GM21390 (cell line): Measurements from ENCODE around the gene AGTRAP.

ENCODE experiments used
- ATAC-seq: cut with Tn5 transposase; IDR thresholded peaks from one replicate; pipeline ENCODE4 v1.9.1; 2021; ENCODE audit not compliant: unreplicated experiment

The AGTRAP gene

GRCh38 chr1:11705596-11705995 is 30.3 kb upstream of the AGTRAP start:
- ATAC-seq: no peak

- no peak for ATAC-seq
Observed at GRCh38 chr1:11706292-11706691, 29.6 kb upstream of the AGTRAP start.

GRCh38 chr1:11707621-11708276 is 28.2 kb upstream of the AGTRAP start:
- no peak for ATAC-seq

DNA sequence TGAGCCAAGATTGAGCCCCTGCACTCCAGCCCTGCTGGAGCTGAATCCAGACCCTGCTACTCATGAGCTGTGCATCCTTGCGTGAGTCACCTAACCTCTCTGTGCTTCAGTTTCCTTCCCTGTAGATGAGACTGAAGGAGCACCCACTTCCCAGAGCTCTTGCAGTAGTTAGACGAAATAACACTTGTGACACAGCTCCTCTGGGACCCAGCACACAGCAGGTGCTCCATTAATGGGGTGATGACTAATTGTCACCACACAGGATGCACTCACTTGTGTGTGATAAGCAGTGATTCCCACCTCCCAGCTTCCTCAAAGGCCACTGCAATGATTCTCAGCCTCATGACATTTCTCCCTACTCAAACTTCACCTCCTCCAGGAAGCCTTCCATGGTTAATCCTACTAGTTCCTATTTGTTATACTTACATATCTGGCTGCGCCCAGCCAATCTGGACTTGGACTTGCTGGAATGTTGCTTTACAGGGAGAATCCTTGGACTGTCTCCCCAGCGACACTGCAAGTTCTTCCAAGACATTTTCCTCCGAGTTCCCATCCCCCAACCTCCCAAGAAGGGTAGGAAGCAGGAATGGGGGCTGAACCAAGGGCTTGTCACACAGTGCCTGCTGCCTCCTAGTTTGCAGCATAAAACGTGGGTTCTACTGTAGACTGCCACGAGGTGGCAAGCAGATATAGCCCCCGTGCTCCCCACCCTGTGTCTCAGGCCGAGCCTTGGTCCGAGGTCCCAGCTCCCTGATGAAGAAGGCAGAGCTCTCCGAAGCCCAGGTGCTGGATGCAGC is 27.2 kb upstream of the AGTRAP start:
- ATAC-seq: no peak

- no peak for ATAC-seq
Observed at GRCh38 chr1:11711490-11711889, 24.4 kb upstream of the AGTRAP start.

- no peak for ATAC-seq
Observed at GRCh38 chr1:11712285-11712684, 23.7 kb upstream of the AGTRAP start.

DNA sequence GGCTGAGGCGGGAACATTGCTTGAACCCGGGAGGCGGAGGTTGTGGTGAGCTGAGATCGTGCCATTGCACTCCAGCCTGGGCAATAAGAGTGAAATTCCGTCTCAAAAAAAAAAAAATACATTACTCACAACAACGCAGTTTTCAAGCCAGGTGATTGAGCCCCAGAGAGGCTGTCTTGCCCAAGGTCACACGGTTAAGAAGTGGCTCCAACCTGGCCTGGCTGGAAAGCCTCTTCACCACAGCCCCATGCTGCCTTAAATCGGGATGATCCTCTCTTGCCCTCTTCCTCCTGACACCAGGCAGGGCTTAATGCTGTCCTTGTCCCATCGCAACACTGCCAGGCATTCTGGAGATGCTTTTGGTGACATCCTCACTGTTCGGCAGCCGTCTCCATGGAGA is 22.8 kb upstream of the AGTRAP start:
- no peak for ATAC-seq

DNA sequence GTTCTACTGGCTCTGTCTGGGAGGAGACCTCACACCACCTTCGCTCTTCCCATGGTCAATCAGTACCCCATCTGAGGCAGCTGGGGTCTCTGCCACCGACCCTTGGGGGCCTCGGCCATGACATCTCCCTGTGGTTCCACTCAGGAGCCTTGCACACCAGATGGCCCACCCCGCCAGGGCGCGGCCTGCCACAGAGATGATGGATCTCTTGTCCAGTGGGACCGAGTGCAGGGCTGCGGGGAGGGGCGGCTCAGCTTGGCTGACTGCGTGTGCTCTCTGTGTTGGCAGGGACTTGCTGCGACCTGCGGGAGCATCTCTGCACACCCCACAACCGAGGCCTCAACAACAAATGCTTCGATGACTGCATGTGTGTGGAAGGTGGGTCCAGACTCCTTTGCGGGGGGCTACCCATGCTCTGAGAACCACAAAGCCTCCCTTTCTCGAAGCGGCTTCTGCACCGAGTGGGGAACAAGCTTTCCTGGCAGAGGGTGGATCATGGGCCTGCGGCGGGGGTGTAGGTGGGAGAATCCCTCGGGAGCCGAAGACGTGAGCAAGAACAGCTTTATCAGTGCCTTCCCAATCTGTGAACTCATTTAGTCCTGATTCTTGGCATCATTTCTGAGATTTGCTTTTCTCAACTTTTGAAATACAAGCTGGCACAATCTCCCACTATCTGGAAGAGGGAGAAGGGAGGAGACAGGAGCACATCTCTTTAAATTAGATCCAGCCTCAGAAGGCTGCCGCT is 20.9 kb upstream of the AGTRAP start:
- ATAC-seq: no peak

DNA sequence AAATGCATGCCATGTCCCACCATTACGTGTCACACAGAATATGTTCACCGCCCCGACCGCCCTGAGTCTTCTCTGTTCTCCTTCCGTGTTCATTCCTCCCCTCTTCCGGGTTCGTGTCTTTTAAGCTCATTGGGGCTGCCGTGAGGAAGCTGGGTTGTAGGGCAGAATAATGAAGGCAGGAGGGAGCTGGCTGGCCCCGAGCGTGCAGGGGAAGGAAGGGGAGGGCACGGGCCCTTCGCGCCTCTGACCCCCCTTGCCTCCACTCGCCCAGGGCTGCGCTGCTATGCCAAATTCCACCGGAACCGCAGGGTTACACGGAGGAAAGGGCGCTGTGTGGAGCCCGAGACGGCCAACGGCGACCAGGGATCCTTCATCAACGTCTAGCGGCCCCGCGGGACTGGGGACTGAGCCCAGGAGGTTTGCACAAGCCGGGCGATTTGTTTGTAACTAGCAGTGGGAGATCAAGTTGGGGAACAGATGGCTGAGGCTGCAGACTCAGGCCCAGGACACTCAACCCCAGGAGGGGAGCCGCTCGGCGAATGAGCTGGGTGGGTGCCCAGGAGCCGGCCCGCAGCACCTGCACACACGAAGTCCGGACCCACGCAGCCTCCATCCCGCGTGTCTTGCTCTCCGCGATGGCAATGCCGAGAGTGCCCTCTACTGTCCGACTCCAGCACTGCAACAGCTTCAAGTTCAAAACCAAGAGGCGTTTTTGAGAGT is 16.5 kb upstream of the AGTRAP start:
- no peak for ATAC-seq

DNA sequence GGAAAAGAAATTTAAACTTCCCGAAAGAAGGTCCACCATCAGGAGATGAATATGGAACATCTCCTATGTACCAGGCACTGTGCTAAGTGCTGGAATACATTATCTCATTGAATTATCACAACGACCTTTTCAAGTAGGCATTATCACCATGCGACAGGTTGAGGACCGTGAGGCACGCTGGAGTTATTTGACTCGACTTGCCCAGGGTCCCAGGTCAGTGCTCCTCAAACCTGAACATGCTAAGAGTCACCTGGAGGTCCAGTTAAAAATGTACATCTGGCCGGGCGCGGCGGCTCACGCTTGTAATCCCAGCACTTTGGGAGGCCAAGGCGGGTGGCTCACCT is 15.9 kb upstream of the AGTRAP start:
- no peak for ATAC-seq

GRCh38 chr1:11720525-11720924 is 15.4 kb upstream of the AGTRAP start:
- no peak for ATAC-seq

DNA sequence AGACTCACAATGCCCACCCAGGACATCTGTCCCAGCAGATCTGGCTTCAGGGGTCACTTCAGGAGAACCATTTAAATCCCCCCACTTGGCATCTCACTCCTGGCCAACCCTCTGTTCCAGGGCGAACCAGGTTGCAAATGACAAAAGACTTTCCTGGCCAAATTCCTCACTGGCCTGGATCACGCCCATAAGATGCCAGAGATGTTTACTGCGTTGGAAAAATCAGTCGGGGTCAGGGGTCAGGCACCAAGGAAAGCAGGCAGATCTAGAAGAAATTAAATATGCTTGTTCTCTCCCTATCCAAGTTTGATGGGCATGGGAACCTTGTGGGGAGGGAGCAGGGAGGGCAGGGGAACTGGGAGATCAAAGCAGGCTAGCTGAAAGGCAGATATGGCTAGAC is 14.6 kb upstream of the AGTRAP start:
- no peak for ATAC-seq

DNA sequence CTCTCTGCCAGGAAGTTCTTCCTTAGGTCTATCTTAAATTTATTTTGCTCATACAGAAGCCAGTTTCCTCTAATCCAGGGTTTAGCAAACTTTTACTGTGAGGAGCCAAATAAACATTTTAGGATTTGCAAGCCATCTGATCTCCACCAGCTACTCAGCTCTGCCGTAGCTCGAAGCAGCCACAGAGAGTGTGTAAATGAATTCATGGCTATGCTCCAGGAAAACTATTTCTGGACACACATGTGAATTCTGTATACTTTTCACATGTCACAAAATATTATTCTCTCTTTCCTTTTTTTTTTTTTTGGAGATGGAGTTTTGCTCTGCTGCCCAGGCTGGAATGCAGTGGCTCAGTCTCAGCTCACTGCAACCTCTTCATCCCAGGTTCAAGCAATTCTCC is 13.4 kb upstream of the AGTRAP start:
- ATAC-seq: no peak

GRCh38 chr1:11725616-11726015 is 10.3 kb upstream of the AGTRAP start:
- no peak for ATAC-seq

DNA sequence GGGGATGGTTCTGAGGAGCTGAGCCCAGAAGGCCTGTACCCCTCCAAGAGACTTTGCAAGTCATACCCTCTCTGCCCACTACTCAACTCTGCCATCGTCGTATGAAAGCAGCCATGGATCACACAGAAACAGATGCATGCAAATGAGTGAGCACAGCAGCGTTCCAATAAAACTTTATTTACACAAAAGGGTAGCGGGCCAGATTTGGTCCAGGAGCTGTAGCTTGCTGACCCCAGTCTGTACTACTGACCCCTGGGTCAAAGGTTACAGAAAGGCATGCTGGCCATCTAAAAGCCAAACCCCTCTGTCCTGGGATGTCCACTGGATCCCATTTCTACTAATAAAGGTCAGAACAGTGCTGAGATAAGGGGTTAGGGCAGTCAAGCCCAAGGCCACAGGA is 8.8 kb upstream of the AGTRAP start:
- no peak for ATAC-seq

DNA sequence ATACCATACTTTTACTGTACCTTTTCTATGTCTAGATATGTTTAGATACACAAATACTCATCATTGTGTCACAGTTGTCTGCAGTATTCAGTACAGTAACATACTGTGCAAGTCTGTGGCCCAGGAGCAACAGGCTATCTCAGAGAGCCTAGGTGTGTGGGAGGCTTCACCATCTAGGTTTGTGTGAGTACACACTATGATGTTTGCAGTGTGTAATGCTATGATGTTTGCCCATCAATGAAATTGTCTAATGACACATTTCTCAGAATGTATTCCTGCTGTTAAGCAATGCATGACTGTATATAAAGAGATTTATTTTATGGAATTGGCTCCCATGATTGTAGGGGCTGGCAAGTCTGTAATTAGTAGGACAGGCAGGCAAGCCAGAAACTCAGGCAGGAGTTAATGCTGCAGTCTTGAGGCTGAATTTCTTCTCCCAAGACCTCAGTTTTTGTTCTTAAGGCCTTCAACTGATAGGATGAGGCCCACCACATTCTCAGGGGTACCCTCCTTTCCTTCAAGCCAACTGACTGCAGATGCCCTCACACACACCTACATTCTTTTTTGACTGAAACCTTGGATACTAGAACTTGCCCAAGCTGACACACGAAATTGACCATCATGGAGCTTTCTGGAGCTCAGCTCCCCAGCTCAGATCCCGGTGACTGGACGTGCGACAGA is 7.7 kb upstream of the AGTRAP start:
- ATAC-seq: no peak

DNA sequence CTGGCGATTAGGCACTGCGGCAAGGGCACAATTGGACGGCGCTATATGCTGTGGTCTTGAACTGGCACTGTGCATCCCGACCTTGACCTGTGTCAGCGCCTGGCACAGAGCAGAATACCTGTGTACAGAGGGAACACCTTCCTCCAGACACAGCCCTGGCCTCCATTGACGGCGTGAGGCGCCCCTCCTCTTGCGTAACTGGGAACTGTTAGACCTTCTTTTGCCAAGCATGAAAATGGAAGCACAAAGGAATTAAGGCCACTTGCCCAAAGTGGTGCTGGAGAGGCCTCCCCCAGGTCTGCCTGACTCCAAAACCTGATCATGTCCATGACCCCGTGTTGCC is 6.8 kb upstream of the AGTRAP start:
- no peak for ATAC-seq

DNA sequence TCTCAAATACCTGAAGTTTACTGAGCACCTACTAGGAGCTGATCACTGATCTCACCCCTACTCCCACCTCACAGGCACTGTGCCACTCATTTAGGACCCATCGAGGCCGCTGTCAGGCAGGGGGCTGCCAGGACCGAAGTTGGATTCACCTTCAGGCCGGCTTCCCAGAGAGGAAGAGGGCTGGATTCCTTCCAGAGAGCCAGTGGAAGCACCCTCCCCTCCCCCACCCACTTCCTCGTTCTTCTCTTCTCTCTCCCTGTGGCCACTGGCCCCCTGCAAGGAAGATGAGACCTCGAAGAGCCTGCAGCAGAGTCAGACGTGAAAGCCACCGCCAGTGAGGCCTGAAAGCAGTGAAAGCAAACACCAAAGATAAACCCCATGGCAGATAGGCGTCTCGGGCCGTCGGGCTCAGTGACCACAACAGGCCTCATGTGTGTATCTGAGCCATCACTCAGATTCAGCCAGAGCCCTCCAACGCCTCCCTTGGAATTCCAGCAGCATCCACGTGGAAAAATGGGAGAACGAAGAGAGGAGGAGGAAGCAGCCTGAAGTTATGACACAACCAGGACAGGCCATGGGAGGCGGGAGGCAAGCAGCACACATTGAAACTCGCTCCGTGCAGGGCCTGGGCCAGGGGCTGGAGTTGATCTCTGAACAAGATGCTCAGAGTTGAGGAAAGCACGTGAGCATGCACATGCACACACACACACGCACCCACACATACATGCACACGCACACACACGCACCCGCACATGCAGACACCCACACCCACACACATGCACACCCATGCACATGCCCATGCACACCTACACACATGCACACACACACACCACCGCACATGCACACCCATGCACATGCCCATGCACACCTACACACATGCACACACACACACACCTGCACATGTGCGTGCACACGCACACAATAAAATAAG is 6.2 kb upstream of the AGTRAP start:
- no peak for ATAC-seq

DNA sequence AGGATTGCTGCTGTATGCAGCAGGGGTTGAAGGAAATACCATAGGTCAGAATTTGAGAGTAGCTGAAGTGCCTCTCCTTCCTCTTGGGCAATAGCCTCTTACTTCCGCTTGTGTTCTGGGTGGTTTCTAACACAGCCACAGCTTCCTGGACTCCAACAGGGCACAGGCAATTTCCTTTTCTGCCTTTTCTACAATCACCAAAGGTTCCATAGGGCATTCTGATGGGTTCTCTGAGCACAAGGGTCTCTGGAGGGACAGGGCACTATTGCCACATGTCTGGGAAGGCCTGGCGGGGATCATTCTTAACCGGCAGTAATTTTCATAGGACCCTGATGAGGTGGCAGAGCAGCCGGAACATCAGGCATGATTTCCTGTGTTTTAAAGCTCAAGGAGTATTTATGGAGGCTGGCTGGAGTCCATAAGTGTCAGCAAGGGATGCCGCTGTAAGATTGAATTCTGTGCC is 5.5 kb upstream of the AGTRAP start:
- no peak for ATAC-seq
